ENCODE data around the gene SRI. TPM values are rescaled to one million over a fixed set of nuclear protein-coding genes. Genes with fewer than 3 reads are reported as not detected.

SRI gene
- total RNA-seq, 2 experiments from 2014 or later = 169 TPM

- Mint-ChIP-seq H3K4me1 (ENCODE audit: low read depth) (no peaks in the 10 kb centered on the region), H3K27me3 (peaks cover 10% of the 10 kb centered on the region), H3K4me3 (no peak overlapping the region), H3K9me3 (no peaks in the 10 kb centered on the region), H3K36me3 (ENCODE audit: low read depth) (no peaks in the 10 kb centered on the region), H3K27ac (no peak overlapping the region)
- intact Hi-C loops (cut with micrococcal nuclease) = no loop called here
- DNase-seq (no peak), ATAC-seq (no peak)
- ChIA-PET POLR2A (no interaction called here), CTCF (no interaction called here)
- TF ChIP-seq CTCF (IDR thresholded peaks at IDR 0.05) = no peak
These were observed 20.0 kb upstream of the SRI start for GRCh38 chr7:88239852-88240251.

GRCh38 chr7:88233828-88234227 is 14.0 kb upstream of the SRI start:
- TF ChIP-seq CTCF (IDR thresholded peaks at IDR 0.05) = no peak
- no peak for DNase-seq
- CTCF ChIA-PET = no interaction called here
- no peak overlapping the region for H3K4me3 Mint-ChIP-seq
- H3K4me1 Mint-ChIP-seq (ENCODE audit: low read depth) = no peaks in the 10 kb centered on the region
- no peak overlapping the region for H3K27ac Mint-ChIP-seq
- POLR2A ChIA-PET = no interaction called here
- ATAC-seq = no peak
- peaks cover 17% of the 10 kb centered on the region for H3K27me3 Mint-ChIP-seq
- no peaks in the 10 kb centered on the region for H3K36me3 Mint-ChIP-seq (ENCODE audit: low read depth)
- intact Hi-C loops (cut with micrococcal nuclease) = no loop called here
- H3K9me3 Mint-ChIP-seq = no peaks in the 10 kb centered on the region

GRCh38 chr7:88230646-88231045 is 10.8 kb upstream of the SRI start:
- H3K4me3 Mint-ChIP-seq = no peak overlapping the region
- H3K27me3 Mint-ChIP-seq = peaks cover 16% of the 10 kb centered on the region
- H3K36me3 Mint-ChIP-seq (ENCODE audit: low read depth) = no peaks in the 10 kb centered on the region
- POLR2A ChIA-PET = no interaction called here
- no peak for TF ChIP-seq CTCF (IDR thresholded peaks at IDR 0.05)
- H3K27ac Mint-ChIP-seq = no peak overlapping the region
- intact Hi-C loops (cut with micrococcal nuclease) = no loop called here
- H3K4me1 Mint-ChIP-seq (ENCODE audit: low read depth) = no peaks in the 10 kb centered on the region
- ATAC-seq (no peak), DNase-seq (no peak)
- H3K9me3 Mint-ChIP-seq = no peaks in the 10 kb centered on the region
- CTCF ChIA-PET = no interaction called here

GRCh38 chr7:88229302-88229995 is 9.6 kb upstream of the SRI start:
- Mint-ChIP-seq H3K36me3 (ENCODE audit: low read depth) (no peaks in the 10 kb centered on the region), H3K4me1 (ENCODE audit: low read depth) (no peaks in the 10 kb centered on the region), H3K4me3 (no peak overlapping the region), H3K9me3 (no peaks in the 10 kb centered on the region), H3K27ac (no peak overlapping the region), H3K27me3 (peaks cover 12% of the 10 kb centered on the region)
- TF ChIP-seq CTCF (IDR thresholded peaks at IDR 0.05) = no peak
- POLR2A ChIA-PET = interaction anchor here (1.2 kb wide), 1 partner anchor 9 kb away, joined by 5 read pairs; the partner anchor contains the start of gene SRI
- ATAC-seq (no peak), DNase-seq (no peak)
- CTCF ChIA-PET = no interaction called here
- intact Hi-C loops (cut with micrococcal nuclease) = no loop called here

- ATAC-seq = no peak
- Mint-ChIP-seq H3K4me1 (ENCODE audit: low read depth) (no peaks in the 10 kb centered on the region), H3K9me3 (no peaks in the 10 kb centered on the region), H3K27me3 (peaks cover 8% of the 10 kb centered on the region), H3K27ac (no peak overlapping the region), H3K36me3 (ENCODE audit: low read depth) (no peaks in the 10 kb centered on the region), H3K4me3 (no peak overlapping the region)
- no peak for TF ChIP-seq CTCF (IDR thresholded peaks at IDR 0.05)
- intact Hi-C loops (cut with micrococcal nuclease) = no loop called here
- ChIA-PET CTCF (interaction anchor here (0.9 to 1.2 kb wide), 4 partner anchors 15 to 131 kb away, joined by 3 to 4 read pairs (median 4); no protein-coding TSS in a partner anchor), POLR2A (no interaction called here)
- DNase-seq = no peak
These were observed 7.2 kb upstream of the SRI start for GRCh38 chr7:88226886-88227516.
